ENCODE measurements around the gene SBNO2. TPM values are rescaled to one million over a fixed set of nuclear protein-coding genes. Genes with fewer than 3 reads are reported as not detected.
A peak's percentile ranks its signal among the peaks of the same experiment; 100 is the strongest.

SBNO2 gene
- total RNA-seq, 1 donor from 2014 or later, result 61.6 TPM

- no peaks in the 10 kb centered on the region for H3K9me3 Mint-ChIP-seq (ENCODE audit: unreplicated experiment)
- peaks cover 11% of the 10 kb centered on the region for H3K4me1 Mint-ChIP-seq (ENCODE audit: unreplicated experiment)
- H3K36me3 Mint-ChIP-seq (ENCODE audit: unreplicated experiment), result peaks cover 2% of the 10 kb centered on the region
- H3K27me3 Mint-ChIP-seq (ENCODE audit: unreplicated experiment), result no peaks in the 10 kb centered on the region
- peak; percentile 72 for TF ChIP-seq CTCF (IDR thresholded peaks at IDR 0.05)
- H3K4me3 Mint-ChIP-seq (ENCODE audit: unreplicated experiment), result no peak overlapping the region
- no peak overlapping the region for H3K27ac Mint-ChIP-seq (ENCODE audit: unreplicated experiment)
- DNase-seq (ENCODE audit: extremely low spot score, unreplicated experiment), result no peak
These were observed 47.2 kb upstream of the SBNO2 start for GRCh38 chr19:1220976-1221903.

- Mint-ChIP-seq H3K27me3 (ENCODE audit: unreplicated experiment) (no peaks in the 10 kb centered on the region), H3K27ac (ENCODE audit: unreplicated experiment) (no peak overlapping the region)
These were observed 46.4 kb upstream of the SBNO2 start for GRCh38 chr19:1220477-1220930.

GRCh38 chr19:1219786-1220476, 45.9 kb upstream of the SBNO2 start:
- no peak for TF ChIP-seq CTCF (IDR thresholded peaks at IDR 0.05)
- H3K36me3 Mint-ChIP-seq (ENCODE audit: unreplicated experiment), result peaks cover 2% of the 10 kb centered on the region
- peaks cover 20% of the 10 kb centered on the region for H3K4me1 Mint-ChIP-seq (ENCODE audit: unreplicated experiment)
- no peak overlapping the region for H3K4me3 Mint-ChIP-seq (ENCODE audit: unreplicated experiment)
- no peaks in the 10 kb centered on the region for H3K9me3 Mint-ChIP-seq (ENCODE audit: unreplicated experiment)
- no peak overlapping the region for H3K27ac Mint-ChIP-seq (ENCODE audit: unreplicated experiment)
- no peak for DNase-seq (ENCODE audit: extremely low spot score, unreplicated experiment)
- H3K27me3 Mint-ChIP-seq (ENCODE audit: unreplicated experiment), result no peaks in the 10 kb centered on the region

More at GRCh38 chr19:1220477-1220930, 46.4 kb upstream of the SBNO2 start:
- H3K4me1 Mint-ChIP-seq (ENCODE audit: unreplicated experiment), result peaks cover 18% of the 10 kb centered on the region
- peak; percentile 11 for TF ChIP-seq CTCF (IDR thresholded peaks at IDR 0.05)
- DNase-seq (ENCODE audit: extremely low spot score, unreplicated experiment), result no peak
- H3K4me3 Mint-ChIP-seq (ENCODE audit: unreplicated experiment), result no peak overlapping the region
- H3K9me3 Mint-ChIP-seq (ENCODE audit: unreplicated experiment), result no peaks in the 10 kb centered on the region
- peaks cover 2% of the 10 kb centered on the region for H3K36me3 Mint-ChIP-seq (ENCODE audit: unreplicated experiment)

- no peaks in the 10 kb centered on the region for H3K27me3 Mint-ChIP-seq (ENCODE audit: unreplicated experiment)
- H3K27ac Mint-ChIP-seq (ENCODE audit: unreplicated experiment), result no peak overlapping the region
- DNase-seq (ENCODE audit: extremely low spot score, unreplicated experiment), result no peak
- H3K9me3 Mint-ChIP-seq (ENCODE audit: unreplicated experiment), result no peaks in the 10 kb centered on the region
- H3K4me3 Mint-ChIP-seq (ENCODE audit: unreplicated experiment), result no peak overlapping the region
- no peak for TF ChIP-seq CTCF (IDR thresholded peaks at IDR 0.05)
- H3K36me3 Mint-ChIP-seq (ENCODE audit: unreplicated experiment), result peaks cover 2% of the 10 kb centered on the region
- peaks cover 27% of the 10 kb centered on the region for H3K4me1 Mint-ChIP-seq (ENCODE audit: unreplicated experiment)
These were observed 44.9 kb upstream of the SBNO2 start for GRCh38 chr19:1218751-1219567.

All from osteocyte (in vitro differentiated cells).